Upper lobe of right lung (tissue), 1 donor: ENCODE measurements around the gene THEMIS. TPM values are rescaled to one million over a fixed set of nuclear protein-coding genes. Genes with fewer than 3 reads are reported as not detected.
"Not testable (repeated sequence)": the region's sequence is repeated elsewhere in the genome, so short reads cannot be mapped to it uniquely, and the experiment has no call there.

Source experiments
- ATAC-seq: fragments of 200-7000 bp; cut with Tn5 transposase; one replicate; pipeline ENCODE4 v1.9.1; 2020; ENCODE audit warnings: mild to moderate bottlenecking, moderate library complexity
- DNase-seq: peaks from one replicate; pipeline ENCODE4 v3.0.0-alpha.2; 2020
- H3K27ac ChIP-seq: fragments of 200-600 bp; one replicate; pipeline ENCODE4 v1.8.0; 2022
- H3K27me3 ChIP-seq: fragments of 200-600 bp; one replicate; pipeline ENCODE4 v1.8.0; 2022; ENCODE audit warnings: mild to moderate bottlenecking
- H3K36me3 ChIP-seq: fragments of 200-600 bp; one replicate; pipeline ENCODE4 v1.8.0; 2022
- H3K4me1 ChIP-seq: fragments of 200-600 bp; one replicate; pipeline ENCODE4 v1.8.0; 2022
- H3K4me3 ChIP-seq: fragments of 200-600 bp; one replicate; pipeline ENCODE4 v1.8.0; 2022; ENCODE audit warnings: mild to moderate bottlenecking
- H3K9me3 ChIP-seq: fragments of 200-600 bp; one replicate; pipeline ENCODE4 v1.8.0; 2022
- CTCF ChIP-seq: fragments of 200-600 bp; IDR thresholded peaks from one replicate; pipeline ENCODE4 v1.8.0; 2022; ENCODE audit warnings: antibody characterized with exemption
- intact Hi-C: fragments of 100-400 bp; cut with DNase I; formaldehyde crosslinking; loops from one replicate; pipeline ENCODE4 v1.11.0; 2022
- total RNA-seq: library from RNA; stranded (reverse); fragmentation: NEBNext Ultra II Directional; extraction: Animal tissue kit (Norgen Biotek cat#: 25700); gene quantifications from one replicate; pipeline ENCODE4 v1.2.1, GENCODE V29; 2021
- donor health status: DM: no; HTN: yes; CAD: no; lungs with severe emphysema.

Gene THEMIS
- total RNA-seq, 1 donor from 2014 or later, result 3.0 TPM

- H3K27me3 ChIP-seq, result no peaks in the 10 kb centered on the region
- no peak for DNase-seq
- H3K4me1 ChIP-seq, result no peaks in the 10 kb centered on the region
- no peaks in the 10 kb centered on the region for H3K9me3 ChIP-seq
- intact Hi-C loops, result no loop called here
- H3K36me3 ChIP-seq, result no peaks in the 10 kb centered on the region
- no peak for ATAC-seq
- no peak overlapping the region for H3K27ac ChIP-seq
- TF ChIP-seq CTCF, result no peak
- no peak overlapping the region for H3K4me3 ChIP-seq
Measured at GRCh38 chr6:127933852-127934840, 33.3 kb upstream of the THEMIS start.

- Histone ChIP-seq H3K36me3 (no peaks in the 10 kb centered on the region), H3K9me3 (no peaks in the 10 kb centered on the region), H3K27me3 (no peaks in the 10 kb centered on the region), H3K4me1 (no peaks in the 10 kb centered on the region), H3K27ac (no peak overlapping the region), H3K4me3 (no peak overlapping the region)
- intact Hi-C loops, result no loop called here
- no peak for ATAC-seq
- no peak for DNase-seq
- TF ChIP-seq CTCF, result no peak
Measured at GRCh38 chr6:127933137-127933536, 32.3 kb upstream of the THEMIS start.

DNA sequence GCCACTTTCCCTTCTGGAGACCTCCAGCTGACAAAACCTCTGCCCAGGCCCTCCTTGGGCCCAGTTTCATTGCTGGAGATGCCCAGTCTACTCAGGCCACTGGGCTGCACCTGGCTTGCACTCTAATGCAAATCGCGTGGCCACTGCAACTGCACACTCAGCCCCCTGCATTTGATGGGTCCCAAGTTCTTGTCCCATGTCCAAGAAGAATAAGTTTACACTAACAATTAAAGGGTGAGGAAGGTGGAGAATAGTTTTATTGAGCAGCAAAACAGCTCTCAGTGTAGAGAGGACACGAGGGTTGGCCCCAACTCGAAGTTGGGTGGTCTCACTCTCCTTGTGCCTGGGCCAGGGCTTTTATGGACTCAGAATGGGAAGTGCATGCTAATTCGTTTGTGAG is 31.9 kb upstream of the THEMIS start:
- no peak overlapping the region for H3K27ac ChIP-seq
- TF ChIP-seq CTCF, result no peak
- H3K36me3 ChIP-seq, result no peaks in the 10 kb centered on the region
- H3K27me3 ChIP-seq, result no peaks in the 10 kb centered on the region
- DNase-seq, result no peak
- no peaks in the 10 kb centered on the region for H3K9me3 ChIP-seq
- no peaks in the 10 kb centered on the region for H3K4me1 ChIP-seq
- intact Hi-C loops, result no loop called here
- H3K4me3 ChIP-seq, result no peak overlapping the region
- ATAC-seq, result no peak

DNA sequence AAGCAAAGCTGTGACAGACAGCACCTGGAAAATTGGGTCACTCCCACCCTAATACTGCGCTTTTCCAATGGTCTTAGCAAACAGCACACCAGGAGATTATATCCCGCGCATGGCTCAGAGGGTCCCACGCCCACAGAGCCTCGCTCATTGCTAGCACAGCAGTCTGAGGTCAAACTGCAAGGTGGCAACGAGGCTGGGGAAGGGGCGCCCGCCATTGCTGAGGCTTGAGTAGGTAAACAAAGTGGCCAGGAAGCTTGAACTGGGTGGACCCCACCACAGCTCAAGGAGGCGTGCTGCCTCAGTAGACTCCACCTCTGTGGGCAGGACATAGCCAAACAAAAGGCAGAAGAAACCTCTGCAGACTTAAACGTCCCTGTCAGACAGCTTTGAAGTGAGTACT is 25.6 kb upstream of the THEMIS start:
- H3K36me3 ChIP-seq, DNase-seq, H3K27ac ChIP-seq, H3K4me1 ChIP-seq, H3K4me3 ChIP-seq, H3K27me3 ChIP-seq, H3K9me3 ChIP-seq, ATAC-seq, intact Hi-C loops: not testable (repeated sequence)

- ATAC-seq, result no peak
- Histone ChIP-seq H3K27me3 (no peaks in the 10 kb centered on the region), H3K9me3 (no peaks in the 10 kb centered on the region), H3K4me3 (no peak overlapping the region), H3K36me3 (no peaks in the 10 kb centered on the region), H3K27ac (no peak overlapping the region), H3K4me1 (no peaks in the 10 kb centered on the region)
- DNase-seq, result no peak
- intact Hi-C loops, result no loop called here
- TF ChIP-seq CTCF, result no peak
Measured at GRCh38 chr6:127924440-127924839, 23.6 kb upstream of the THEMIS start.

DNA sequence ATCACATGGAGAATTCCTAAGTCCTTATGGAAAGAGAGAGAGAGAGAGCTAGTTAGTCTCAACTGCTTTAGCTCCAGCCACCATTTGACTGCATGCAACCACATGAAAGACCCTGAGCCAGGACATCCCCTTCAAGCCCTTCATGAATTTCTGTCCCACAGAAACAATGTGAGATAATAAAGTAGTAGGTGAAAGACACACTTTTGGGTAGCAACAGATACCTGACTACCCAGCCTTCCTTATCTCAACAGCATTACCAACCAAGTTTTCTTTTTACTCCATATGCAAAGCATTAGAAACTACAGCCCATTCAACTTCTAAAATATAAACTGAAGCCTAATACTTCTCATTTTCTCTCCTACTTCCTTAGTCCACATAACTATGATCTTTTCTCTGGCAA is 23.2 kb upstream of the THEMIS start:
- Histone ChIP-seq H3K9me3 (no peaks in the 10 kb centered on the region), H3K4me1 (no peaks in the 10 kb centered on the region)
- TF ChIP-seq CTCF, result no peak

More for the DNA sequence above, 23.2 kb upstream of the THEMIS start:
- Histone ChIP-seq H3K27ac (no peak overlapping the region), H3K4me3 (no peak overlapping the region), H3K27me3 (no peaks in the 10 kb centered on the region), H3K36me3 (no peaks in the 10 kb centered on the region)
- DNase-seq (no peak), ATAC-seq (no peak)
- intact Hi-C loops, result no loop called here
